Heart left ventricle (tissue), 16 donors: ENCODE results near the gene CMBL. TPM values are rescaled to one million over a fixed set of nuclear protein-coding genes. Genes with fewer than 3 reads are reported as not detected.

Source experiments
- ATAC-seq, 4 donors: fragments of 200-7000 bp; cut with Tn5 transposase; one replicate each; pipeline ENCODE4 v1.9.1; 2020 to 2022; ENCODE audit warnings: moderate library complexity in 4 of 4, mild to moderate bottlenecking in 3 of 4, moderate number of reproducible peaks in 1 of 4
- DNase-seq, 5 donors: peaks; one replicate each; pipeline ENCODE4 v3.0.0-alpha.2; 2020
- H3K27ac ChIP-seq, 12 donors: fragments of 200-600 bp; sonication (generic) in 4 of 12; one replicate each; pipeline versions ENCODE4 v1.5.0 to v1.8.0; 2016 to 2022; ENCODE audit warnings: mild to moderate bottlenecking in 2 of 12
- H3K27me3 ChIP-seq, 9 donors: fragments of 200-600 bp; sonication (generic) in 2 of 9; one replicate each; pipeline versions ENCODE4 v1.5.1 to v1.8.0; 2016 to 2022; ENCODE audit warnings: mild to moderate bottlenecking in 3 of 9
- H3K36me3 ChIP-seq, 9 donors: fragments of 200-600 bp; sonication (generic) in 2 of 9; one replicate each; pipeline versions ENCODE4 v1.5.0 to v1.8.0; 2018 to 2022; ENCODE audit warnings: mild to moderate bottlenecking in 2 of 9
- H3K4me1 ChIP-seq, 12 donors: fragments of 200-600 bp; sonication (generic) in 4 of 12; one replicate each; pipeline versions ENCODE4 v1.5.0 to v1.8.0; 2016 to 2022; ENCODE audit warnings: mild to moderate bottlenecking in 3 of 12
- H3K4me3 ChIP-seq, 12 donors: fragments of 200-600 bp; sonication (generic) in 4 of 12; one replicate each; pipeline versions ENCODE4 v1.5.0 to v1.8.0; 2017 to 2022; ENCODE audit warnings: mild to moderate bottlenecking in 9 of 12, moderate library complexity in 4 of 12
- H3K9me3 ChIP-seq, 12 donors: fragments of 200-600 bp; sonication (generic) in 4 of 12; one replicate each; pipeline versions ENCODE4 v1.5.0 to v1.8.0; 2016 to 2022; ENCODE audit warnings: mild to moderate bottlenecking in 1 of 12
- POLR2A ChIP-seq, 2 donors: fragments of 450-650 bp; IDR thresholded peaks; one replicate each; pipeline ENCODE4 v1.6.1; 2017; ENCODE audit warnings: antibody characterized with exemption in 2 of 2, mild to moderate bottlenecking in 2 of 2, moderate library complexity in 2 of 2
- WGBS, 4 donors: extraction: QIAGEN DNeasy Blood & Tissue Kit in 2 of 4; methylation state at CpG; one replicate each; pipeline versions ENCODE4 v1.1.5 to v1.1.7; 2013 to 2018; 5-methylcytosine and 5-hydroxymethylcytosine counted together
- intact Hi-C, 10 donors: fragments of 100-400 bp; cut with DNase I; formaldehyde crosslinking; loops; one replicate each; pipeline versions ENCODE4 v1.11.1 to v1.14.2; 2022
- long read RNA-seq, 3 donors: library from polyadenylated mRNA; unstranded; transcript quantifications; one replicate each; pipeline ENCODE4 v2.0.0, GENCODE V29; 2020 to 2021
- polyA plus RNA-seq, 2 donors: library from polyadenylated mRNA; stranded (reverse); fragments of 200-250 nt; gene quantifications; one replicate each; pipeline ENCODE4 v1.2.3, GENCODE V29; 2013
- total RNA-seq, 9 donors: library from RNA; depleted of rRNA in 2 of 9; stranded (reverse); fragments of >200 nt in 2 of 9; fragmentation: NEBNext Ultra II Directional in 3 of 9; extraction: Animal tissue kit (Norgen Biotek cat#: 25700) in 3 of 9; gene quantifications; one replicate each; pipeline versions ENCODE4 v1.1.0 to v1.2.4, GENCODE V29; 2016 to 2023
- TF ChIP-seq, protein P1 (sequence below), 12 donors: fragments of 200-600 bp; sonication (generic) in 4 of 12; IDR thresholded peaks; one replicate each; pipeline versions ENCODE4 v1.5.0 to v1.8.0; 2018 to 2022; ENCODE audit warnings: antibody characterized with exemption in 12 of 12, mild to moderate bottlenecking in 5 of 12
- donor health status: ischemic (EF 13 %, LVEDD 7.1; RV severe dilation, severe dysfunction).
- donor health status: healthy with polysubstance abuse.
- donor health status: DM: no; HTN: yes; CAD: no.
- donor health status: DM: no; HTN: no; CAD: no.
- donor health status: ischemic (EF 25% LVEDD 6.9; RV normal size, moderate dysfunction).
- donor health status: ischemic (EF 25% LVEDD 5.7; RV mildly dilated, moderate dysfunction).
- donor health status: healthy.
- donor health status: DM: yes; HTN: yes; CAD: no.
- donor health status: ischemic (EF 35%, LVEDD 5.7; RV mildly dilated, moderate dysfunction).
- donor health status: nonischemic (EF 11% LVEDD 7.7; RV severe dilation, severe dysfunction).
- donor health status: DM: yes; HTN: yes; CAD: no.
- donor health status: PGD.
- donor health status: ischemic (EF 29% LVEDD 5.4; RV normal size, mild dysfunction).
- donor health status: nonischemic (EF 23%, LVEDD 6.1; RV moderate dilation, normal function).

CMBL gene
- total RNA-seq (10 to 100 TPM; 12.4 to 53.5 (median 29.0) TPM), polyA plus RNA-seq (10 to 100 TPM; 20.8 to 32.5 TPM)
- long read RNA-seq, donor 1, transcript CMBL-201 (6 exons, 2,335 nt) = major isoform, 40 of 59 reads
- long read RNA-seq, donor 1, partial matches to known transcripts = 12 of 59 reads
- long read RNA-seq, donor 1, other reads (novel, unspliced or antisense) = 7 of 59 reads
- long read RNA-seq, donor 2, transcript CMBL-201 (6 exons, 2,335 nt) = major isoform, 61 of 80 reads
- long read RNA-seq, donor 2, partial matches to known transcripts = 5 of 80 reads
- long read RNA-seq, donor 2, other reads (novel, unspliced or antisense) = 13 of 80 reads
- long read RNA-seq, donor 3, transcript CMBL-201 (6 exons, 2,335 nt) = major isoform, 12 of 14 reads
- long read RNA-seq, donor 3, partial matches to known transcripts = 0 of 14 reads
- long read RNA-seq, donor 3, other reads (novel, unspliced or antisense) = 1 of 14 reads

DNA sequence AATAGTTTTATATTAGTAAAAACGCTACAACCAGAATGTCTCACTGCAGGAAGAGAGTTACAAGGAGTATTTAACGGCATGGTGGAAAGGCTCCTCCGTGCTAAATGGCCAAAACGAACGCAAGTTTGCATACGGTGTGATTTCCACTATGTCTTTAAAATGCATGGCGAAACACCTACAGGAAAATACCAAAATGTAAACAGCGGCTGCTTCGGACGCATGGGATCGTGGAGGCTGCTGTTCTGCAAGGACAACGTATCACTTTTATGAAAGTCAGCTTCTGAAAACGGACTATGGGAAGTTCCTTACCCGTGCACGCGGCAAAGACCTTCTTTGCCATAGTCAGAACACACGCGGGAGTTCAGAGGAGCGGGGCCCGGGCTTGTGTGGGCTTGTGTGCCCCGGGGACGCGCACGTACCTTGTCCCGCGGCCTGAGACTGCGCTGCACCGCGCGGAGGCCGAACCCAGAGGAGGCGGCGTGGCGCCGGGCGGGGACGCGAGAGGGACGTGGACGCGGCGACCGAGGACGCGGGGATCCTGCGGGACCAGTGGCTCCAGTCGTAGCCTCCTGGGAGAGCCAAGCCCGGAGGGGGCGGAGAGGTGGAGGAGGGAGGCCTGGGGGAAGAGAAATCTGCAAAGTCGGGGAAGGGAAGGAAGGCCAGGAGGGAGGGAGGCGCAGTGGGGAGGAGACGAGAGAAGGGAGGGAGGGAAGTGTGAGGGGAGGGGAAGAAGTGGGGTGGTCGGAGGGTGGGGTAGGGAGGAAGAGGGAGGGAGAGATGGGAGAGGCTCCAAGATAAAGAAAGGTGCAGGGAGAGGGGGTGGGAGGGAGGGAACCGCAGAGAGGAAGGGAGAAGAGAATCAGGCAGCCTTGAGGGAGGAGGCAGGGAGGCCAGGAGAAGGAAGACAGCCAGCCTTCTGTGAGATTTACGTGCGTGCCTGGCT lies at the start of gene CMBL:
Gene CMBL, minus strand, starts transcription at position 697 of the 943 bp plus-strand sequence. CDS start 17,140 bp downstream, outside the sequence.
- no peaks in the 10 kb centered on the region for H3K36me3 ChIP-seq
- no peaks in the 10 kb centered on the region for H3K27me3 ChIP-seq
- H3K27ac ChIP-seq = peak within 1 kb of the TSS; percentile 45 to 90 (median 81)
- intact Hi-C loops = loop anchor here in 1 of 10 donors (2.0 kb wide), 1 partner anchor 21 kb away; no protein-coding TSS in a partner anchor
- no peak for TF ChIP-seq POLR2A (IDR thresholded peaks at IDR 0.05)
- TF ChIP-seq, protein P1, sequence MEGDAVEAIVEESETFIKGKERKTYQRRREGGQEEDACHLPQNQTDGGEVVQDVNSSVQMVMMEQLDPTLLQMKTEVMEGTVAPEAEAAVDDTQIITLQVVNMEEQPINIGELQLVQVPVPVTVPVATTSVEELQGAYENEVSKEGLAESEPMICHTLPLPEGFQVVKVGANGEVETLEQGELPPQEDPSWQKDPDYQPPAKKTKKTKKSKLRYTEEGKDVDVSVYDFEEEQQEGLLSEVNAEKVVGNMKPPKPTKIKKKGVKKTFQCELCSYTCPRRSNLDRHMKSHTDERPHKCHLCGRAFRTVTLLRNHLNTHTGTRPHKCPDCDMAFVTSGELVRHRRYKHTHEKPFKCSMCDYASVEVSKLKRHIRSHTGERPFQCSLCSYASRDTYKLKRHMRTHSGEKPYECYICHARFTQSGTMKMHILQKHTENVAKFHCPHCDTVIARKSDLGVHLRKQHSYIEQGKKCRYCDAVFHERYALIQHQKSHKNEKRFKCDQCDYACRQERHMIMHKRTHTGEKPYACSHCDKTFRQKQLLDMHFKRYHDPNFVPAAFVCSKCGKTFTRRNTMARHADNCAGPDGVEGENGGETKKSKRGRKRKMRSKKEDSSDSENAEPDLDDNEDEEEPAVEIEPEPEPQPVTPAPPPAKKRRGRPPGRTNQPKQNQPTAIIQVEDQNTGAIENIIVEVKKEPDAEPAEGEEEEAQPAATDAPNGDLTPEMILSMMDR (IDR thresholded peaks at IDR 0.05) = no peak
- H3K9me3 ChIP-seq = no peaks in the 10 kb centered on the region
- peak; percentile 37 to 76 (median 52) for DNase-seq
- WGBS, 4 donors = 3 to 5% (median 4%) methylated on average over 55 to 56 of the region's 56 CpGs
- ATAC-seq = peak; percentile 75 to 86 (median 80)
- H3K4me1 ChIP-seq = peaks cover 0 to 39% (median 12%) of the 10 kb centered on the region in 12 donors
- H3K4me3 ChIP-seq = peak within 1 kb of the TSS in 11 of 12 donors; percentile 53 to 81 (median 67)

DNA sequence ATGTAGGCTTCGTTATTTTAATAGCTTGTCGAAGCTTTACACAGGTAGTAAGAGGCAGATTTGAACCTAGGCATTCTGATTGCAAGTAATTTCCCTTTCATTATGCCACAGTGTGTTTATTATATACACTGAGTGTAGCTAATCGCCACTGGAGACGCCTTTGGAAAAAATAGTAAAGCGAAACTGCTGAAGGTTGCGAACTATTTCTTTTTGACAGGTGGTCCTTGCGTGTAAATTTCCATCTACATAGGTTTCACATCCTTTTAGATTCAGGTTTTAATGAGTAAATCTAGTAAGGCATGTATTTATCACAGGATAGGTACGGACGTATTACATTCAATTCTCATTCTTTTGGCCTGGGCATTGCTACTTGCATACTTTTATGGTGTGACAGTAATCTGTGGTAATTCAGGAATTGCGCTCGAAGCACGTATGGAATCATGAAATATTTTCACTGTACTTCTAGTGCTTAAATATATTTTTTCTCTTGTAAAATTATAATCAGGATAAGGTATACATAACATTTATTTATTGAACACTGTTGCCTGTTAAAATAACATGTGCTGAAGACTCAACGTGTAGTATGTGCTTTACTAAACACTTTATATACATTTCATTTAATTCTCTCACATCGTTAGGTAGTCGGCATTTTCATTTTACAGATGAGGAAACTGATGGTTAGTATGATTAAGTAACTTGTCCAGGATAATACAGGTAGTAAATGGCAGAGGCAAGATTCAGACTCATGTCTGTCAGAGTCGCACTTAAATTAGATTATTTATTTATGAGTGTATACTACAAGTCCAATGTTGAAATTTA lies 47.6 kb upstream of the CMBL start:
- peak overlapping the region in 8 of 12 donors; percentile 94 to 99 (median 98) for H3K27ac ChIP-seq
- no peak for TF ChIP-seq POLR2A (IDR thresholded peaks at IDR 0.05)
- TF ChIP-seq, protein P1 (IDR thresholded peaks at IDR 0.05) = no peak
- H3K4me3 ChIP-seq = peak overlapping the region; percentile 71 to 98 (median 90)
- peaks cover 5 to 66% (median 36%) of the 10 kb centered on the region in 12 donors for H3K4me1 ChIP-seq
- WGBS, 4 donors = 20 to 23% (median 22%) methylated on average over 16 of the region's 16 CpGs
- intact Hi-C loops = loop anchor here in 3 of 10 donors (10.0 kb wide), 3 partner anchors 70 to 410 kb away; partner anchors contain the start of gene DAP (in 1 of the 3)
- DNase-seq = no peak
- ATAC-seq = no peak
- peaks cover 0 to 6% (median 0%) of the 10 kb centered on the region in 9 donors for H3K27me3 ChIP-seq
- no peaks in the 10 kb centered on the region for H3K9me3 ChIP-seq
- no peaks in the 10 kb centered on the region for H3K36me3 ChIP-seq

DNA sequence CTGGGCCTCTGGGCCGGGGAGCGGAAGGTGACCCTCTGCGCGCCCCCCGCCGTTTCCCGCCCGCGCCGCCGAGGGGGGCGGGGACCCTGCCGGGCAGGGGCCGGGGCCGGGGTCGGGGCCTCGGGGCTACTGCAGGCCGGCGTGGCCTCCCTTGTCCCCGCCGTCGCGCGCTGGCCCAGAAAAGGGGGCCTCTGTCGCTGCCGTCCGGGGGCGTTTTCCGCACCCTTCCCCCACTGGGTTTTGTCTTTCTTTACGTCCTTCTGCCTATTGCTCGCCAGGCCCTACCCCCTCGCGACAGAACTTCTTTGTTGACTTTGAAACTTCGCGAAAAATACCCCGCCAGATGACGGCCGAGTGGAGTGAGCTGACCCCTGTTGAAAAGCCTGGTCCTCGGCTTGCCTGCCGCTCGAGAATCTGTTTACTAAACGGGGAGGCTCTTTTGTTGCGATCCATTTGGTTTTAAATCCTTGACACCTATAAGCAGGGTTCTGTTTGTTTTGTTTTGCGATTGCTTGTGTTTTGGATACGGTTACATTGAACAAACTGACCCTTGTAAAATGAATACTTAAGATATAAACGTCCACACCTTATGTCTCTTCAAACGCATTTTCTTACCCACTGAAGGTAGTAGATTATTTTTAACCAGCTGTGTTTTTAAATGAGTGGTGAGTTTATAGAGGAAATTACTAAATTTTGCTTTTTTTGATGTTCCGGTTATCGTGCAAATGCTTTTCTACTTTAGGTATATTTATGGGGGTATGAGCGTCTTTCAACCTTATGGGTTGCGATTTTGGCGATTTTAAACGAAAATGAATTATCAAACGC lies 46.6 kb upstream of the CMBL start:
- DNase-seq (peak; percentile 43 to 68 (median 44)), ATAC-seq (peak in 2 of 4 donors; percentile 5 to 21)
- Histone ChIP-seq H3K27ac (peak overlapping the region; percentile 94 to 99 (median 98)), H3K4me3 (peak overlapping the region; percentile 71 to 98 (median 90)), H3K9me3 (no peaks in the 10 kb centered on the region), H3K27me3 (peaks cover 0 to 6% (median 0%) of the 10 kb centered on the region in 9 donors), H3K4me1 (peaks cover 5 to 64% (median 35%) of the 10 kb centered on the region in 12 donors), H3K36me3 (no peaks in the 10 kb centered on the region)
- intact Hi-C loops = loop anchor here in 4 of 10 donors (5.0 to 10.0 kb wide), 4 partner anchors 38 to 411 kb away; partner anchors contain the start of gene DAP (in 1 of the 4)
- 1% methylated on average over 29 to 54 of the region's 54 CpGs for WGBS, 4 donors
- no peak for TF ChIP-seq POLR2A (IDR thresholded peaks at IDR 0.05)
- TF ChIP-seq, protein P1 (IDR thresholded peaks at IDR 0.05) = peak in 1 of 12 donors; percentile 5
